GM13976 (cell line): ENCODE measurements around the gene GMCL1.
A peak's percentile ranks its signal among the peaks of the same experiment; 100 is the strongest.
"Not testable (repeated sequence)": the region's sequence is repeated elsewhere in the genome, so short reads cannot be mapped to it uniquely, and the experiment has no call there.

Source experiments
- DNase-seq: peaks from one replicate; pipeline ENCODE4 v3.0.0; 2012; ENCODE audit warnings: low spot score
- CTCF ChIP-seq: IDR thresholded peaks from 2 replicates; pipeline ENCODE4 v1.5.1; 2012; ENCODE audit warnings: borderline replicate concordance, mild to moderate bottlenecking; ENCODE audit not compliant: insufficient read depth; ENCODE audit errors: extremely low read depth, missing control alignments, control extremely low read depth
- in situ Hi-C: fragments of 300-500 bp; cut with MboI; formaldehyde crosslinking; loops from one replicate; pipeline ENCODE4 v1.12.0; 2022; ENCODE audit warnings: low sequenced_read_pairs, mixed read lengths, inconsistent platforms; ENCODE audit not compliant: unreplicated experiment

Gene GMCL1

GRCh38 chr2:69817729-69818501 lies 11.5 kb upstream of the GMCL1 start:
- in situ Hi-C loops, result no loop called here

GRCh38 chr2:69827796-69828540 lies 1.5 kb upstream of the GMCL1 start:
- no peak for DNase-seq
- TF ChIP-seq CTCF, result no peak
- in situ Hi-C loops, result no loop called here

More at GRCh38 chr2:69817729-69818501, 11.5 kb upstream of the GMCL1 start:
- DNase-seq, result no peak
- no peak for TF ChIP-seq CTCF

- TF ChIP-seq CTCF, result no peak
- DNase-seq, result no peak
- in situ Hi-C loops, result no loop called here
Observed at GRCh38 chr2:69828938-69829255, 563 bp upstream of the GMCL1 start.

- peak; percentile 37 for DNase-seq
- in situ Hi-C loops, result no loop called here
- no peak for TF ChIP-seq CTCF
Observed at GRCh38 chr2:69830045-69830905, 815 bp downstream of the GMCL1 start.

GRCh38 chr2:69830906-69831241 lies 1.4 kb downstream of the GMCL1 start:
- in situ Hi-C loops, DNase-seq: not testable (repeated sequence)

GRCh38 chr2:69831354-69831905 lies 2.0 kb downstream of the GMCL1 start:
- in situ Hi-C loops, result no loop called here
- TF ChIP-seq CTCF, result no peak
- DNase-seq, result no peak
